Chondrocyte (in vitro differentiated cells): ENCODE measurements around the gene BMPER. TPM values are rescaled to one million over a fixed set of nuclear protein-coding genes. Genes with fewer than 3 reads are reported as not detected.

ENCODE experiments used
- DNase-seq: peaks from one replicate; pipeline ENCODE4 v3.0.0; 2021; ENCODE audit warnings: mixed read lengths, low spot score
- H3K27ac Mint-ChIP-seq: one replicate; pipeline ENCODE4 v1.8.0; 2021; ENCODE audit warnings: mild to moderate bottlenecking, moderate library complexity, mixed read lengths; ENCODE audit not compliant: unreplicated experiment
- H3K27me3 Mint-ChIP-seq: 2 replicates; pipeline ENCODE4 v1.8.0; 2021; ENCODE audit warnings: low read depth, mixed read lengths
- H3K36me3 Mint-ChIP-seq: 2 replicates; pipeline ENCODE4 v1.8.0; 2021; ENCODE audit warnings: low read depth, mixed read lengths
- H3K4me1 Mint-ChIP-seq: 2 replicates; pipeline ENCODE4 v1.8.0; 2021; ENCODE audit warnings: low read depth, mild to moderate bottlenecking, mixed read lengths
- H3K4me3 Mint-ChIP-seq: one replicate; pipeline ENCODE4 v1.8.0; 2021; ENCODE audit warnings: mild to moderate bottlenecking, moderate library complexity, mixed read lengths; ENCODE audit not compliant: unreplicated experiment
- H3K9me3 Mint-ChIP-seq: 2 replicates; pipeline ENCODE4 v1.8.0; 2021; ENCODE audit warnings: low read depth, mixed read lengths
- total RNA-seq: library from RNA; stranded (reverse); gene quantifications from 3 replicates; pipeline ENCODE4 v1.2.1, GENCODE V29; 2021
- TF ChIP-seq, protein P1 (sequence below): fragments of 200-600 bp; sonication (generic); IDR thresholded peaks from 2 replicates; pipeline ENCODE4 v1.5.0; 2021; ENCODE audit warnings: antibody characterized with exemption, mild to moderate bottlenecking, moderate library complexity

Gene BMPER
- total RNA-seq, 1 donor from 2014 or later: 0.30 TPM

DNA sequence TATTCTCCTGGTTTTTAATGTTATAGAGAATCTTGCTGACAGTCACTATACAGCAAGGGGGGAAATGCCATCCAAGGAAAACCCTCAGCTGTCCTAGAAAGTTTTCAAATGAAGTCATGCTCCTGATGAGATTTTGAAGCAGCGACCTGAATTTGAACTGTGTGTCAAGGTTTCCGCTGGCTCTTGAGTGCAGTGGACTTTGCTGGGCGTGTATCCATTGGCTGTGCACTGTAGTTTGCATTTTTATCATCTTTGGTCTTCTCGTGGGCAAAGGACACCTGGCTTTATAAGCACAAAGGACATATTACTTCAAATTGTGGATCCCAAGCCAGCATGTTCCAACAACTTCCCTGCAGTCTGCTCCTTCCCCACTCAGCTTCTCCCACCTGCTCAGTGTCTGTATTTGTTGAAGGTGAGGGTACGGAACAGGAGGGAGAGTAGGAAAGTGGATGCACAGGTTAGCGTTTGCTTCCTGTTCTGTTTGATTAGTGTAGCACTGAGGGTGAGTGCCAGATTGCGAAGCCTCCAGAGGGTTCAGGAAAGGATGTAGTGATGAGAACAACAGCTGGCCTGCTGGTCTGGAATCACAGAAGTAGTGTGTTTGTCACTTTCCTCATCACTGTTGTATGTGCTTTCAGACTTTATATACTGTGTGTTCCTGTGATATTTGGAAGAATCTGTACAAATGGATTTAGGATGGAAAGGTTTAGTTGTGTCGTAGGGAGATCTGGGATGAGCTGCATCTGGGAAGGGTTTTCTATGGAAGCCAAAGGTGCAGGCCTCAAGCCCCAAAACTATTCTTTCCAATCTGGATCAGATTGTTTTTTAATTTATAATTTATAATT lies 204.8 kb downstream of the BMPER start:
- Mint-ChIP-seq H3K9me3 (peaks cover 3% of the 10 kb centered on the region), H3K4me3 (no peak overlapping the region), H3K4me1 (no peaks in the 10 kb centered on the region), H3K27me3 (no peaks in the 10 kb centered on the region), H3K27ac (no peak overlapping the region), H3K36me3 (peaks cover 2% of the 10 kb centered on the region)
- TF ChIP-seq, protein P1, sequence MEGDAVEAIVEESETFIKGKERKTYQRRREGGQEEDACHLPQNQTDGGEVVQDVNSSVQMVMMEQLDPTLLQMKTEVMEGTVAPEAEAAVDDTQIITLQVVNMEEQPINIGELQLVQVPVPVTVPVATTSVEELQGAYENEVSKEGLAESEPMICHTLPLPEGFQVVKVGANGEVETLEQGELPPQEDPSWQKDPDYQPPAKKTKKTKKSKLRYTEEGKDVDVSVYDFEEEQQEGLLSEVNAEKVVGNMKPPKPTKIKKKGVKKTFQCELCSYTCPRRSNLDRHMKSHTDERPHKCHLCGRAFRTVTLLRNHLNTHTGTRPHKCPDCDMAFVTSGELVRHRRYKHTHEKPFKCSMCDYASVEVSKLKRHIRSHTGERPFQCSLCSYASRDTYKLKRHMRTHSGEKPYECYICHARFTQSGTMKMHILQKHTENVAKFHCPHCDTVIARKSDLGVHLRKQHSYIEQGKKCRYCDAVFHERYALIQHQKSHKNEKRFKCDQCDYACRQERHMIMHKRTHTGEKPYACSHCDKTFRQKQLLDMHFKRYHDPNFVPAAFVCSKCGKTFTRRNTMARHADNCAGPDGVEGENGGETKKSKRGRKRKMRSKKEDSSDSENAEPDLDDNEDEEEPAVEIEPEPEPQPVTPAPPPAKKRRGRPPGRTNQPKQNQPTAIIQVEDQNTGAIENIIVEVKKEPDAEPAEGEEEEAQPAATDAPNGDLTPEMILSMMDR: no peak
- DNase-seq: no peak

DNA sequence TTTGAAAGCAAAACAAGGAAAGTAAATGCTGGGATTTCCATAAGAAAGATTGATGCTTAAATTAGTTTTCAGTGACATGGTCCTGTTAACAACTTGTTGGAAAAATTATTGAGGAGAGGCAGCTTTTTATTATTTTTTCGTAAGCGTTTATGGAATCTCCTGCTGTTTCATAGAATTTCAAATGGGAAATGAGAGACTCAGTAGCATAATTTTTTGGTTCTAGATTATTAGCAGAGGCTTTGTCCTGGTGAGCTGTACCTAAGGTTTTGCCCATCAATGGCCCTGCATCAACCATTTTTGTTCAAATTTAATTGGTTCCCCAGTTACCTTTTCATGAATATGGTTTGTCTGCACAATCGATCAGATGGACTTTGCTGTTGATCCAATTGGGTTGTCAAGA lies 205.7 kb downstream of the BMPER start:
- no peaks in the 10 kb centered on the region for H3K27me3 Mint-ChIP-seq
- TF ChIP-seq, protein P1: no peak
- H3K9me3 Mint-ChIP-seq: peaks cover 5% of the 10 kb centered on the region
- DNase-seq: no peak
- peaks cover 2% of the 10 kb centered on the region for H3K36me3 Mint-ChIP-seq
- no peak overlapping the region for H3K4me3 Mint-ChIP-seq
- H3K4me1 Mint-ChIP-seq: no peaks in the 10 kb centered on the region
- no peak overlapping the region for H3K27ac Mint-ChIP-seq

DNA sequence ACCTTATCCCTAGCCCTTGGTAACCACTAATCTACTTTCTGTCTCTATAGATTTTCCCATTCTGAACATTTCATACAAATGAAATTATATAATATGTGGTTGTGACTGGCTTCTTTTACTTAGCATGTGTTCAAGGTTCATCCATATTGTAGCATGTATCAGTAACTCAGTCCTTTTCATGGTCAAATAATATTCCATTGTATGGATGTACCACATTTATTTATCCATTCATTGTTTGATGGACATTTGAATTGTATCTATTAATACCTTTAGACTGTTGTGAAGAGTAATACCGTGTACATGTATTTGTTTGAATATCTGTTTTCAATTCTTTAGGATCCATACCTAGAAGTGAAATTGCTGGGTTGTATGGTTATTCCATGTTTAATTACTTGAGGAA lies 210.2 kb downstream of the BMPER start:
- H3K9me3 Mint-ChIP-seq: peaks cover 8% of the 10 kb centered on the region
- TF ChIP-seq, protein P1: no peak
- H3K4me3 Mint-ChIP-seq: no peak overlapping the region

DNA sequence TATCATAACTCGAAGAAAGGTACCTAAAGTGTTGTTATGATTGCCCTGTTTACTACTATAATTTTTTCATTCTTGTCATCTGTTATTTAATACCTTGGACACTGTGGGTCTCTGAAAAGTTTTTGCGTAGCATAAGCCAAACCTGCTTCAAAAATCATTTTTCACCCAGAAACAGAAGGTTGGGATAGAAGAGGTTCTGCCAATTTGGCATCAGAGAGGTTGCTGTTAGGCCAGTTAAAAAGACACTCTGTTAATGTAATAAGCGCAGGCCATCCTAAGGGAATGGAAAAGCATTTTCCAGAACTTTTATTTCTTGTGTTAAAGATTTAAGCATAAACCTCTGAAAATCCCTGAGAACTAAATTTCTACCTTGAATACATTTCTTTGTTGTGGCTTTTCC lies 212.2 kb downstream of the BMPER start:
- peaks cover 2% of the 10 kb centered on the region for H3K36me3 Mint-ChIP-seq
- DNase-seq: no peak
- peaks cover 8% of the 10 kb centered on the region for H3K9me3 Mint-ChIP-seq
- H3K4me3 Mint-ChIP-seq: no peak overlapping the region
- no peaks in the 10 kb centered on the region for H3K4me1 Mint-ChIP-seq
- TF ChIP-seq, protein P1: no peak
- H3K27me3 Mint-ChIP-seq: no peaks in the 10 kb centered on the region
- no peak overlapping the region for H3K27ac Mint-ChIP-seq

More for the DNA sequence above, 210.2 kb downstream of the BMPER start:
- no peak for DNase-seq
- Mint-ChIP-seq H3K36me3 (peaks cover 2% of the 10 kb centered on the region), H3K4me1 (no peaks in the 10 kb centered on the region), H3K27me3 (no peaks in the 10 kb centered on the region), H3K27ac (no peak overlapping the region)

DNA sequence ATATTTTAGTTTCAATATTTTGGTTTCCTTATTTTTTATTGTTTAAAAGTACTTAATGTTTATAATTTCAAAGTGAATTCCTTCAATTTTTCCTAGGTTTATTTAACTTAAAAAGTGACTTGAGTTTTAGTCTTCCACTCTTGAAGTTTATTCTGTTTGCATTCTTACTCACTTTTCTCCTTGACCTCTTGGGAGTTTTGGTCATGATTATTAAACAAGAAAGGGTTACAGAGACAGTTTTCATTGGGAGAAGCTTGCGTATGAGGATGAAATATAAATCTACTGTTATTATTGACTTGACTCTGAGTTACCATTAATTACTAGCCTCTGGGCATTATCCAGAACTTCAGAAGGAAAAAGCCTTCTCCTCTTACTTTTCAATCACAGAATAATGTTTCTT lies 216.0 kb downstream of the BMPER start:
- Mint-ChIP-seq H3K36me3 (peaks cover 5% of the 10 kb centered on the region), H3K27ac (no peak overlapping the region), H3K4me1 (no peaks in the 10 kb centered on the region), H3K9me3 (peaks cover 27% of the 10 kb centered on the region), H3K4me3 (no peak overlapping the region), H3K27me3 (no peaks in the 10 kb centered on the region)
- DNase-seq: no peak
- TF ChIP-seq, protein P1: no peak
